ENCODE results near the gene ZNF160.
"Not testable (repeated sequence)": the region's sequence is repeated elsewhere in the genome, so short reads cannot be mapped to it uniquely, and the experiment has no call there.

ZNF160 gene

DNA sequence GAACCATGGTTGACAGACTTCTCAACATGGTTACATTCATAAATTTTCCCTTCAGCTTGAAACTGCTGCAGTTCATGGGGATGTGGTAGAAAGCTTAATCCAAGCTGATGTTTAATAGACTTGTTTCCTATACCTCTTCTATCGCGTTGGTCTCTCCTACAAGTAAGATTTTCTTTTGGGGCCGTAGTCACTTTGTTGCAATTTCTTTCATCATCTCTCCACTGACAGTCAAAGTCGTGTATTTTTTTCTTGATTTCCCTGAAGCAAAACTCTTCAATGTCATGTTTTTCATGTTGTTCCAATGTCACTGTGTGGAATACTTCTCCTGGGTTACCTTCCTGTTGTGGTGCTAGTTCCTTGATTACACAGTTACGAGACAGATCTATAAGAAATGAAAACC is 6.3 kb upstream of the ZNF160 start:
- TF ChIP-seq, protein P1, sequence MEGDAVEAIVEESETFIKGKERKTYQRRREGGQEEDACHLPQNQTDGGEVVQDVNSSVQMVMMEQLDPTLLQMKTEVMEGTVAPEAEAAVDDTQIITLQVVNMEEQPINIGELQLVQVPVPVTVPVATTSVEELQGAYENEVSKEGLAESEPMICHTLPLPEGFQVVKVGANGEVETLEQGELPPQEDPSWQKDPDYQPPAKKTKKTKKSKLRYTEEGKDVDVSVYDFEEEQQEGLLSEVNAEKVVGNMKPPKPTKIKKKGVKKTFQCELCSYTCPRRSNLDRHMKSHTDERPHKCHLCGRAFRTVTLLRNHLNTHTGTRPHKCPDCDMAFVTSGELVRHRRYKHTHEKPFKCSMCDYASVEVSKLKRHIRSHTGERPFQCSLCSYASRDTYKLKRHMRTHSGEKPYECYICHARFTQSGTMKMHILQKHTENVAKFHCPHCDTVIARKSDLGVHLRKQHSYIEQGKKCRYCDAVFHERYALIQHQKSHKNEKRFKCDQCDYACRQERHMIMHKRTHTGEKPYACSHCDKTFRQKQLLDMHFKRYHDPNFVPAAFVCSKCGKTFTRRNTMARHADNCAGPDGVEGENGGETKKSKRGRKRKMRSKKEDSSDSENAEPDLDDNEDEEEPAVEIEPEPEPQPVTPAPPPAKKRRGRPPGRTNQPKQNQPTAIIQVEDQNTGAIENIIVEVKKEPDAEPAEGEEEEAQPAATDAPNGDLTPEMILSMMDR (IDR thresholded peaks at IDR 0.05): no peak
- Histone ChIP-seq H3K9me3 (peaks cover 11% of the 10 kb centered on the region), H3K4me1 (ENCODE audit: control insufficient read depth in 1 of 2, insufficient read depth in 1 of 2, low read depth in 1 of 2, low read length in 1 of 2) (no peaks in the 10 kb centered on the region), H3K36me3 (no peaks in the 10 kb centered on the region), H3K27ac (no peak overlapping the region), H3K27me3 (no peaks in the 10 kb centered on the region), H3K4me3 (ENCODE audit: low read depth in 1 of 2, low read length in 1 of 2) (no peak overlapping the region)

DNA sequence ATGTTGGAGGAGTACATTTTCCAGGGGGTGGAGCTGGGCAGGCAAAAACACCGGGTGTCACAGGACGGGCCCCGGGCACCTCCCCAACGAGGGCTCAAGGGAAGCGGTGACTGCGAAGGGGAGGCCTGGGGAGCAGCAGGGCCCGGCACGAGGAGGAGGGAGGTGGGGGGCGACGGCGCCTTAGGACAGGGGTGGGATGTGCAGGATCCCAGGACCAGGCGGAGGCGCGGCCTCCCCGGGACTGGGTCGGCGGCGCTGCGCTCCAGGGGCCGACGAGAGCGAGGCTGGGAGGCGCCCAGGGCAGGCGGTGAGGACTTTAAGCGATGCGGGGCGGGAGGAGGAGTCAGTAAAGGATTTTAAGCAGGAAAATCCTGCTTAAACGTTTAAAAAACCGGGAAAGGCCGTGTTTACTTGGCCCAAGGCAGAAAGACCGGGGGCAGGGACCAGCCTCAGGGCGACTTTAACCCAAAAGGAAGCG is 427 bp downstream of the ZNF160 start:
- H3K27ac ChIP-seq: peak overlapping the region; percentile 85
- peaks cover 14 to 19% of the 10 kb centered on the region in 2 experiments for H3K4me1 ChIP-seq (ENCODE audit: control insufficient read depth in 1 of 2, insufficient read depth in 1 of 2, low read depth in 1 of 2, low read length in 1 of 2)
- H3K4me3 ChIP-seq (ENCODE audit: low read depth in 1 of 2, low read length in 1 of 2): peak overlapping the region; percentile 80 to 84
- no peaks in the 10 kb centered on the region for H3K27me3 ChIP-seq
- H3K36me3 ChIP-seq: peaks cover 3% of the 10 kb centered on the region
- no peaks in the 10 kb centered on the region for H3K9me3 ChIP-seq
- TF ChIP-seq, protein P1 (IDR thresholded peaks at IDR 0.05): no peak

DNA sequence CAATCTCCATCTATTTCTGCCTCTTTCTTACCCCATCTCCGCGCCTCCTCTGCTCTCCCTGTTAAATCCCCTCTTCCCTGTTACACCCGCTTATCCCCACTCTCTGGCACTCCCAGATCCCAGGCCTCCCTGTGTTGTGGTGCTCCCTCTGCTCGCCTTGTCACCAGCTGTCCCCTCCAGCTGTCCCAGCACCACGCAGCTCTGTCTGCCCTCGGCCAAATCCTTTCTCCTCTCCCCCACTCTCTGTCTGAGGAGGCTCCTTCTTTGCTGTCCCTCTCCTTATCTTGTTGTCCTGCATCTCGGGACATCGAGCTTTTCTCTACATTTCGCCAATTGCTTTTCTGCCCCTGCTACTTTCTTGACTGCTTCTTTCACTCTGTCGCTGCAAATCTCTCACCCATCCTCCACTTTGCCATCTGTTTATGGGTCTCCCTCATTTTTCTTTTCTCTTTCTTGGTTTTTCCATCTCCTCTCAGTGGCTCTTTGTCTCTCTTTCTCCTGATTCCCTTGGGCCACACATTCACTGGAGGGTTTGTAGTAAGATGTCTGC is 941 bp downstream of the ZNF160 start:
- Histone ChIP-seq H3K4me1 (ENCODE audit: control insufficient read depth in 1 of 2, insufficient read depth in 1 of 2, low read depth in 1 of 2, low read length in 1 of 2) (peaks cover 14 to 24% of the 10 kb centered on the region in 2 experiments), H3K4me3 (ENCODE audit: low read depth in 1 of 2, low read length in 1 of 2) (peak overlapping the region; percentile 80 to 84), H3K27ac (peak overlapping the region; percentile 85), H3K9me3 (no peaks in the 10 kb centered on the region), H3K27me3 (no peaks in the 10 kb centered on the region), H3K36me3 (peaks cover 3% of the 10 kb centered on the region)
- TF ChIP-seq, protein P1 (IDR thresholded peaks at IDR 0.05): no peak

DNA sequence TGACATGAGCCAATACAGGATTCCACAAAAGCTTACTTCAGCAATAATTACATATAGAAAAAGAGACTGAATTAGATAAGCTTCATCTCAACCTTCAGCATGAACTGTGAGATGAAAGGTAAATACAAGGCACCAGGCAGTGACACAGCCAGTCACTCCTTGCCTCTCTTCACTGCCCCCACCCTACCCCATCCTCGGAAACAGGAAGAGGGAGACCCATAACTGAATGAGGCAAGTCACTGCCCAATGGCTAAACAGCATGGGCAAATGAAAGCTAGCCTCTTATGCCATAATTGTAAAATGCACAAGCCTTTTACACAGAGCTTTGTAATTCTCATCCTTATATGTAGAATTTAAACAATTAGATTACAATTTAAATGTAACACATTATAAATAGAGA is 1.7 kb downstream of the ZNF160 start:
- Histone ChIP-seq H3K4me3 (ENCODE audit: low read depth in 1 of 2, low read length in 1 of 2) (no peak overlapping the region), H3K4me1 (ENCODE audit: control insufficient read depth in 1 of 2, insufficient read depth in 1 of 2, low read depth in 1 of 2, low read length in 1 of 2) (peaks cover 14 to 25% of the 10 kb centered on the region in 2 experiments), H3K27ac (no peak overlapping the region), H3K27me3 (no peaks in the 10 kb centered on the region), H3K36me3 (peaks cover 3% of the 10 kb centered on the region), H3K9me3 (no peaks in the 10 kb centered on the region)
- TF ChIP-seq, protein P1 (IDR thresholded peaks at IDR 0.05): no peak

DNA sequence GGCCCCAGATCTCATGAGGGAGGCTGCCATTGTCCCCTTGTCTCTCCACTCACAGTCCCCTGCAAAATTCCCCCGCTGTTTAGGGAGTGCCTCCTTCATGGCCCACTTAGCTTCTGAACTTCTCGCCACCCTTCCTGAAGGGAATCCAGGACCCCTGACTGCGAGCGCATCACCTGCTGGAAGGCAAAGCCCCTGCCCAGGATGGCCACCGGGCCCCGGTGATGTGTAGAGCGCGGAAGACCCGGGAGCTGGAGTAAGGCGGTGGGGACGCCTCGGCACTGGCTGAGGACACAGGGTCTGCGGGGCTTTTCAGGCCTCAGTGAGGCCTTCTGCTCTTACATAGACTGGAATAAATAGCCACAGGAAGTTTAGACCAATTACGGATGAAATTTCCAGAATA is 4.7 kb downstream of the ZNF160 start:
- H3K9me3 ChIP-seq; H3K36me3 ChIP-seq; H3K4me3 ChIP-seq (ENCODE audit: low read depth in 1 of 2, low read length in 1 of 2); H3K27ac ChIP-seq; H3K27me3 ChIP-seq: not testable (repeated sequence)
- peaks cover 14 to 22% of the 10 kb centered on the region in 2 experiments for H3K4me1 ChIP-seq (ENCODE audit: control insufficient read depth in 1 of 2, insufficient read depth in 1 of 2, low read depth in 1 of 2, low read length in 1 of 2)

DNA sequence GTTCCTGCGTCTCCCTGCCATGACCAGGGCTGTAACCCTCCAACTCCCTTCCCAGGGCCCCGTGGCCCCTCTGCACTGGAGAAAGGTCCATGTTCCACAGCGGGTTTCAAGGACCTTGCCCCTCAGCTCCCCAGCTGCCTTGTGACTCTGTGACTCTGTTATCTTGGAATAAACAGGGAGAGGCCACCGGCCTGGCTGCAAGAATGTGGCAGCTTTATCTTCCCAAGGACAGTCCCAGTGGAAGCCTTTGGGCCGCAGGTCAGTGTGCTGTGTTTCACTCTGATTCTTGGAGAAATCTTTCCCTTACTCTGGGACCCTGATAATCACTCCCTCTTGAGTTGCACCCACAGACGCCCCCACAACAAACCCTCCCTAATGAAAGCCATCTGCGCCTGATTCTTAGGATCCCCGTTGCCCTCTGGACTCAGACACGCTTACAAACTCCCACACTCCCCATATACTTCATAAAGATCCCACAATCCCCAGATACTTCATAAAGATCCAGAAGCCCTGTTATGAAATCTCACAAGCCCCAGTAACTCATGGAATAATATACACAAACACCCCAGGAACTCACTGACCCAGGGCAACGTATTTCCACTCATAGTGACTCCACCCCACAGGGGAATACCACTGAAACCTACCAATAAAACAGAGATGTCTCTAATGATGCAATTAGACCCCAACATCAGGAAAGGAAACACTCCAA is 6.1 kb downstream of the ZNF160 start:
- H3K27me3 ChIP-seq; H3K9me3 ChIP-seq; H3K27ac ChIP-seq; H3K4me3 ChIP-seq (ENCODE audit: low read depth in 1 of 2, low read length in 1 of 2): not testable (repeated sequence)
- H3K36me3 ChIP-seq: peaks cover 18% of the 10 kb centered on the region
- peaks cover 7 to 19% of the 10 kb centered on the region in 2 experiments for H3K4me1 ChIP-seq (ENCODE audit: control insufficient read depth in 1 of 2, insufficient read depth in 1 of 2, low read depth in 1 of 2, low read length in 1 of 2)

DNA sequence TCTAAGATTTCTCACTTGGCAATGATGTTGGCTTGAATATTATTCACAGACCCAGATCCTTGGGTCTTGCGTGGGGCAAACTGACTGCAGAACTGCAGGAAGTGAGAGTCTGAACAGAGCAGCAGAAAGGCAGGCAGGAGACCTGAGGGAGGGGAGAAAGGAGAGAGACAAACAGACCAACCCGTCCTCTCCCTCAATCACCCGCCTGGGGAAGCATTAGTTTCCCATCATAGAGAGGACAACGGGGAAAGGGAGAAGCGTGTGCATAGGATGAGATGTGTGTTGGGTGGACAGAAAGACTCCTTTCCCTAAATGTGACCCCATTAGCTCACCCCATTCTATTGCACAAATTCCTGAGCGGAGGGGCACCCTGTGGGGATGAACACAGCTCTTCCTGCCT is 6.6 kb downstream of the ZNF160 start:
- H3K4me1 ChIP-seq (ENCODE audit: control insufficient read depth in 1 of 2, insufficient read depth in 1 of 2, low read depth in 1 of 2, low read length in 1 of 2): peaks cover 2 to 13% of the 10 kb centered on the region in 2 experiments
- H3K27ac ChIP-seq; H3K27me3 ChIP-seq; H3K4me3 ChIP-seq (ENCODE audit: low read depth in 1 of 2, low read length in 1 of 2); H3K9me3 ChIP-seq: not testable (repeated sequence)
- peaks cover 22% of the 10 kb centered on the region for H3K36me3 ChIP-seq
